Mononuclear cell (primary cell): ENCODE measurements around the gene DIRAS3. TPM values are rescaled to one million over a fixed set of nuclear protein-coding genes. Genes with fewer than 3 reads are reported as not detected.
"Not testable (repeated sequence)": the region's sequence is repeated elsewhere in the genome, so short reads cannot be mapped to it uniquely, and the experiment has no call there.

Experiments used
- H3K27me3 ChIP-seq: 2 replicates; pipeline ENCODE4 v1.6.0; 2011; ENCODE audit warnings: low read length, control low read depth; ENCODE audit not compliant: insufficient read depth
- H3K4me1 ChIP-seq: 2 replicates; pipeline ENCODE4 v1.5.1; 2011; ENCODE audit warnings: mild to moderate bottlenecking, low read length, control low read depth; ENCODE audit not compliant: insufficient read depth
- H3K4me3 ChIP-seq: 2 replicates; pipeline ENCODE4 v1.5.1; 2011; ENCODE audit warnings: mild to moderate bottlenecking, low read length, moderate library complexity
- H3K9me3 ChIP-seq: 2 replicates; pipeline ENCODE4 v1.5.1; 2011; ENCODE audit warnings: low read depth, mild to moderate bottlenecking, control low read depth, low read length
- total RNA-seq: library from RNA; depleted of rRNA; stranded (reverse); fragments of >200 nt; gene quantifications from one replicate; pipeline ENCODE4 v1.2.3, GENCODE V29; 2012

DIRAS3 gene
- total RNA-seq, 1 donor: not detected

DNA sequence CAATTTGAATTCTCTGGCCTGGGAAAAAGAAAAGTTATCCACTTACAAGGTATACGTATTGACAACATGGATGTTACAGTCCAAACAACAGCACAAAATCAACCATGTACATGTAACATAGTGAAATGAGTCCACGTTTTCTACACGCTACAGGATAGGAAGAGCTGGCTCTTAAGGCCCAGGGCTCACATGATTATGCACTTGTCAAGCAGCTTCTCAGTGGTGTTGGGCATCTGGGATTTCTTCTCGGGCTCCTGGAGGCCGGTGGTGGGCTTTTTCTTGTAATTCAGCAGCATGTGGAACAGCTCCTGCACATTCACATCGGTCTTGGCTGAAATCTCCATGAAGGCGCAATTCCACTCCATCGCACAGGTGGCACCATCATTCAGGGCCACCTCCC lies 4.0 kb downstream of the DIRAS3 start:
- Histone ChIP-seq H3K9me3 (no peaks in the 10 kb centered on the region), H3K4me1 (no peaks in the 10 kb centered on the region)

DNA sequence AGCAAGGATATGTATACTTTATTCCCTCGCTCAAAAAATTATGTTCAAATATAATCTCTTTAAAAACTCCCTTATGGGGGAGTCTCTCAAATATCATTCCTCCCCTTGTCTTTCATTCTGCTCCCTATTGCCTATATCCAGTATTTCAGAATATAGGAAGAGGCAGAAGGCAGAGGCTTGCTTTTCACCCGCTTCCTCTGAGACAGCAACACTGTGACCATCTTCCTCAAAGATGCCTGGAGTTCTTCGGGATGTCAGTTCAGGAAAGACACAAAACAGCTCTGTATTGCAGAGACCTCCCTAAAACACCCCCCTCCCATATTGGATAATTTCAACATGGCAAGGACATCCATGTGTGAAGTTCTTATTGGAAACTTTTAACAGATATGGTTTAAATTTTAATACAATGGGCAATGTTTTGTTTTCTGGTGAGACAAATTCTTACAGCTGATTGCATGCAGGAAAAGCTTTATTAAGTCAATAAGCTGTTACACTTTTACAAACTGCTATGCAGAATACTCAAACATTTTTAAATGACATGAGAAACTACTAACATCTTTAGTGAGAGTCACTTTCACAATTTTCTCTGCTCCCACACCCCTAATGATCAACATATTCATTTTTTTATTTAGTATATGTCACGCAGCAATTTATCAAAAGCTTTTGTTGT lies 4.8 kb downstream of the DIRAS3 start:
- no peak overlapping the region for H3K4me3 ChIP-seq
- H3K9me3 ChIP-seq: no peaks in the 10 kb centered on the region
- no peaks in the 10 kb centered on the region for H3K4me1 ChIP-seq
- H3K27me3 ChIP-seq: peaks cover 11% of the 10 kb centered on the region

More for the DNA sequence above, 4.0 kb downstream of the DIRAS3 start:
- Histone ChIP-seq H3K4me3 (no peak overlapping the region), H3K27me3 (peaks cover 19% of the 10 kb centered on the region)

DNA sequence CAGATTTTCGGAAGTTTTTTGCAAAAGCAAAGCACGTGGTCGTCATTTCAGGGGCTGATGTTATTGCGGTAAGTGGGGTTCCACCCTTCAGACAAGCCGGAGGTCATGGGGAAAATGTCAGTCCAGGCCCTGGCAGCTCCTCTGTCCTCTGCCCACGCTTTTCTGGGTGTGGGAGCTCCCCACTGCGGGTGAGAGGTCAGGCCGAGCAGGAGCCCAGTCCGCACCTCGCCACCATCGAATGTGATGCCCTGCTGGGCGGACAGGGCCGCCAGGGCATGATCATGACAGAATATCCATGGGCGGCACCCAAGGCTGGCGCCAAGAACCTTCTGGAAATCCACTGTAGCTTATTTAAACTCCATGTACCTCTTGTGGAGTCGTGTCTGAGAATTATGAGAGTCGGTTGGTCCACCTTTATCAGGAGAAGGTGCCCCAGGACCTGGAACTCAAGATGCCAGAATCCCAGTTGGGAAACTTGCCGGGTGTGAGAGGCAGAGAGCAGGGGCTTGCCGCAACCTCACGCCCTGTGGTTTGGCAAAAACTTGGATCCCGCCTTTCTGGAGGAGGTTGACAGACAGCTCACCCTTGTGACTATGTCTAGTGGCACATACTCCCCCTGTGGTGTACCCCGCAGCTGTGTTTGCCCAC lies 6.9 kb downstream of the DIRAS3 start:
- H3K4me1 ChIP-seq: no peaks in the 10 kb centered on the region
- H3K4me3 ChIP-seq: no peak overlapping the region
- no peaks in the 10 kb centered on the region for H3K9me3 ChIP-seq
- H3K27me3 ChIP-seq: peaks cover 2% of the 10 kb centered on the region

DNA sequence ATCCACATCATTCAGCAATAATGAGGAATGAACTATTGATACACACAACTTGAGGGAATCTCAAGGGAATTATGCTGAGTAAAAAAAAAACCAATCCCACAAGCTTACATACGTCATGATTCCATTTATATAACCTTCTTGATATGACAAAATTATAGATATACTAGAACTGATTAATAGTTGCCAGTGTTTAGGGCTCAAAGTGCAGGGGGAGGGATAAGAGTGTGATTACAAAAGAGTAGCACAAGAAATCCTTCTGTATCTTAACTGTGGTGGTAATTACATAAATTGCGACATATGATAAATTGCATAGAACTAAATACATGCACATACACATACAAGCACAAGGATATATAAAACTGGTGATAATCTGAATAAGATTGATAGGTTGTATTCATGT lies 13.5 kb downstream of the DIRAS3 start:
- H3K4me3 ChIP-seq: no peak overlapping the region
- no peaks in the 10 kb centered on the region for H3K9me3 ChIP-seq
- no peaks in the 10 kb centered on the region for H3K27me3 ChIP-seq
- H3K4me1 ChIP-seq: no peaks in the 10 kb centered on the region

DNA sequence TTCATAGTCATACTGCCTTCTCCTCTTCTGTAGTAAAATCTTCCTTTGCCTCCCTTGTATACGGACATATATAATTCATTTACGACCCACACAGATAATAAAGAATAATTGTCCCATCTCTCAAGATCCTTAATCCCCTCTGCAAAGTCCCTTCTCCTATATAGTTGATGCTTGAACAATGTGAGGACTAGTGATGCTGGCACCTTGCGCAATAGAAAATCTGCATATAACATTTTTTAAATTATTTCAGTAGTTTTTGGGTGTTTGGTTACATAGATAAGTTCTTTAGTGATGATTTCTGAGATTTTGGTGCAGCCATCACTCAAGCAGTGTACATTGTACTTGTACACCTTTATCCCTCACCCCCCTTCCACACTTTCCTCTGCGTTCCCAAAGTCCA lies 21.0 kb downstream of the DIRAS3 start:
- Histone ChIP-seq H3K4me3 (no peak overlapping the region), H3K4me1 (no peaks in the 10 kb centered on the region), H3K9me3 (no peaks in the 10 kb centered on the region), H3K27me3 (no peaks in the 10 kb centered on the region)

DNA sequence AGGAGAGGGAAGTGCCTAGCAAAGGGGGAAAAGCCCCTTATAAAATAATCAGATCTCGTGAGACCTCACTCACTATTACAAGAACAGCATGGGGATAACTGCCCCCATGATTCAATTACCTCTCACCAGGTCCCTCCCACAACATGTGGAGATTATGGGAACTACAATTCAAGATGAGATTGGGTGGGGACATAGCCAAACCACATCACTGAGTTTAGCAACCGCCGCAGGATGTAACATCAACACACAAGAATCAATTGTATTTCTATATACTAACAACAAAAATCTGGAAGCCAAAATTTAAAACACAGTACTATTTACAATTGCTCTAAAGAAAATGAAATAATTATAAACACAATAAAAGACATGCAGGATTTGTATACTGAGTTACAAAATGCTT lies 21.9 kb downstream of the DIRAS3 start:
- Histone ChIP-seq H3K4me1 (no peaks in the 10 kb centered on the region), H3K4me3 (no peak overlapping the region), H3K27me3 (no peaks in the 10 kb centered on the region), H3K9me3 (no peaks in the 10 kb centered on the region)

DNA sequence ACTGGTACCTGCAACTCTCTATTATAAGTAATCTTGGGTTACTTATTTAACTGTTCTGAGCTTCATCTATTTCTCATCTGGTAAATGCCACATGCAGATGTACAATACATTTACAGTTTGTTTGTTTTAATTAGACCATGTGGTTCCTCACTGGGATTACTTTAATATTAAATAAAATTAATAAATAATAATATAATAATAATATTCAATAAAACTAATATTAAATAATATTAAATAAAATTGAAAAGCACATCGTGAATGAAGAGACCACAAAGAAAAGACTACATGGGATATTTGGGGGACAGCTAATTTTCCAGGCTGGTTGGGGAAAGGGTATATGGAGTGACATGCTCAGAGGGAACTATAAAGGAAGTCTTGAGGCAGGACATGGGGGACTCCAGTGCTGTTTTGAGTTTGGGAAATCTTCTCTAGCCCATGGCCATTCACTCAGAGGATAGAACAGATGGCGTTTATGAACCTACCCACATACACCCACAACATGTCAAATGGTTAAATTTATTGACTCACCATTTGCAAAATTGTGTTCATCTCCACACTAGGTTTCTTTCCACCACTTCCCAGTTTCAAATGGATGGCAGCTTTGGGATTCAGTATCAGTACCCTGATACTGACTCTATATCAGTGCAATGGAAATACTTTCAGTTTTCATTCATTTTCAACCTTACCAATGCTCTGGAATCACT lies 25.6 kb downstream of the DIRAS3 start:
- H3K27me3 ChIP-seq: no peaks in the 10 kb centered on the region
- no peak overlapping the region for H3K4me3 ChIP-seq
- no peaks in the 10 kb centered on the region for H3K4me1 ChIP-seq
- no peaks in the 10 kb centered on the region for H3K9me3 ChIP-seq

DNA sequence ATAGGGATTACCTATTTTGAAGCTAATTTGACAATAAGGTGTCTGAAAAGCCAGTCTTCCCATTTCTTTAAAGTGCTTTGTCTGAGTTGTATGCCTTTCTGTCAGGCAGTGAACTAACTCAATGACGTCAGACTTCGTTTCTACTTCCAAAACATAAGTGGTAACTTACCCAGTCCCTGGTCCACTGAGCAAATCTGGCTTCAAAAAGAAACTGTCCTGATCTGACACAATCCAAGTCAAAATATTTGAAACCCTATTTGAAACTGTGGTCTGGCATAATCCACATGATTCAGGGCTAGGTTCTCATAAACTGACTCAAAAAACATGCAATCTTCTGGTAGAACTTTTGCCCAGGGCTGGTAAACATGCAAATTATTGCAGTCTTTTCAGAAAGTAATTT lies 34.0 kb downstream of the DIRAS3 start:
- H3K4me3 ChIP-seq: no peak overlapping the region
- H3K4me1 ChIP-seq: no peaks in the 10 kb centered on the region
- H3K9me3 ChIP-seq: no peaks in the 10 kb centered on the region
- no peaks in the 10 kb centered on the region for H3K27me3 ChIP-seq

DNA sequence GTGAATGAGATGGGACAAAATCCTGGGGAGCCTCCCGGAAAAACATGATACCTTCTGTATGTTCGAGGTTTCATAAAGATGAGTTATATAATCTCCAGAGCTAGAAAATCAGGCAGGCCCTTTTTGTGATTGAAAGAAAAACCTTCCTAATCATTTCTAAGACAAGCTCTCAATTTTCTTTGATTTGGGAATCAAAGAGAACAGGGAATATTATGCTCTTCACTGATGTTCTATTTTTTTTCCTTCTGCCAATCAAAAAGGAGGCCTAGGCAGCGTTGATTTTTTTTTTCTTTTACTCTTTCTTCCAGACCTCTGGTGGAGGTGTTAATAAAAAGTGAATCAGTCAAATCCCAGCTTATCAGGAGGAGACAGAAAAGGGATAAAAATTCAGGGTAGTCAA lies 34.5 kb downstream of the DIRAS3 start:
- no peaks in the 10 kb centered on the region for H3K4me1 ChIP-seq
- no peaks in the 10 kb centered on the region for H3K9me3 ChIP-seq

DNA sequence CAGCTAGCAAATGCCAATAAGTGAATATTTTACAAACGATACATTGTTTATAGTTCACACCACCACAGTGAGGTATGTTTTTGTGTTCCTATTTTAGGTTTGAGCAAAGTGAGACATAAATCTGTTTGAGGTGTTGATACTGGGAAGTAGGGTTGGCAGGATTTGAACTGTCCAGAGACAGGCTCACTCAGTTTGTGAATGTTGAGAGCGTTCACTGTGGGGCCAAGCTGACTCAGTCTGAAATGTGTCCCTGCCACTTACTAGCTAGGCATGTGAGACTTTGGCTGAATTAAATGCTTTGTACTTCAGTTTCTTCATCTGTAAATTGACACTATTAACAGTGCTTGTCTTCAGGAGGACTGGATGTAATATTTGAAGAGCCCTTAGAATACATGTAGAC lies 35.1 kb downstream of the DIRAS3 start:
- Histone ChIP-seq H3K9me3 (no peaks in the 10 kb centered on the region), H3K27me3 (no peaks in the 10 kb centered on the region), H3K4me3 (no peak overlapping the region), H3K4me1 (no peaks in the 10 kb centered on the region)

More for the DNA sequence above, 34.5 kb downstream of the DIRAS3 start:
- Histone ChIP-seq H3K27me3 (no peaks in the 10 kb centered on the region), H3K4me3 (no peak overlapping the region)

DNA sequence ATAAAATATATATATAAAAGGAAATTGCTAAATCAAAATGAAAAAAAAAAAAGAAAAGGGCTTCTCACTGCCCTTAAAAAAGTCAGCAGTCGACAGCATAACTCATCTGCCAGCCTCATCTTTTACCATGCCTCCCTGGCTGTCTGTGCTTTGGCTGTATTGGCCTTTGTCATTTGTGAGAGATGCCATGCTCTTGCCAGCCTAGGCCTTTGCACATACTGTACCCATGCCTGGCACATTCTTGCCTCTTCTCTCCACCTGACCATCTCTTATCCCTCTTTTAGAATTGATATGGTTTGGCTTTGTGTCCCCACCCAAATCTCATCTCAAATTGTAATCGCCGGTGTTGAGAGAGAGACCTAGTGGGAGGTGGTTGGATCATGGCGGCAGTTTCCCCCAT lies 37.1 kb downstream of the DIRAS3 start:
- H3K27me3 ChIP-seq: no peaks in the 10 kb centered on the region
- H3K9me3 ChIP-seq: no peaks in the 10 kb centered on the region
- no peaks in the 10 kb centered on the region for H3K4me1 ChIP-seq
- H3K4me3 ChIP-seq: no peak overlapping the region

DNA sequence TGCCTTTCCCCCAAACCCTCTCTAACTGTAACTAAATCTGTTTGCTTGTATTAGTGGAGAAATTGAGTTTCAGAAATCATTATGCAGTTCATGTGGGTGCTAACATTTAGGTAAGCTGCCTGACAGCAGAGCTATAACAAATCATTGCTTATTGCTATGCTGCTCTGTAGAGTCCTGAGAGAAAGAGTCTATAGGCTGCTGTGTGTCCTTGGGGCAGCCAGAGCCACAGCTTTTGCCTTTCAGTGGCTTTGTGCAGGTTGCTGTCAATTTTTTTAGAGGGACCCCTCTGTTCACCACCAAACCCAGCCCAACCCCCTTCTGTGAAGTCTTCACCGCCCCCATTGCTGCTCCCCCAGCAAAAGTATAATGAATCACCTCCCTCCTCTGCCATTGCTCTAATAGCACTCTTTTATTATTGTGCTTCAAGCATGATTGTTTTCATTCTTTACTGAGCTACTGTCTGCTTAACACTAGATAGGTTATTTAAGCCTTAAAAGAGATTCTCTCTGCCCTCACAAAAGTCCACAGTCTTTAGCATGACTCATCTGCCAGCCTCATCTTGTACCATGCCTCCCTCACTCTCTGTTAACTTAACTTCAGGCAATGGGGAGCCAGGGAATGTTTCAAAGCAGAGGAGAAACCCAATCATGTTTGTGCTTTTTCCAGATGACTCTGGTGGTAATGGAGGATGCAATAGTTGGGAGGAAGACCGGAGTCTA lies 38.6 kb downstream of the DIRAS3 start:
- Histone ChIP-seq H3K27me3 (no peaks in the 10 kb centered on the region), H3K4me3 (no peak overlapping the region), H3K4me1 (no peaks in the 10 kb centered on the region), H3K9me3 (no peaks in the 10 kb centered on the region)

DNA sequence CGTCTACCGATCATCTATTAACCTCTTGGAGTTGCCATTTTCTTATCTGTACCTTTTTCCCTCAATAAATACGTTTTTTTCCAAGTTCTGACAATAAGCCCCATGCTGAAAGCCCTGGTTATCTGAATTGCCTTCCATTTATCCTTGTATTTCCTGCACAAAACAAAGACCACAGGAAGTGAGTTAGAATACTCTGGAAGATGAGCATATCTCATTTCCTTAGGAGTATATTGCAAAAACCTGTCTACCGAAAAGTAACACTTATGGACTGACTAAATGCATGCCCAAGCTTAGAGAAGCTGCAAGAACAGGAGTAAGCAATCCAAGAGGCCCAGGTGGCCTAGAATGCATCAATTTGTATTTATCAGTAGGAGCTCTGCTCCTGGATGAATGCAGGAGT lies 39.9 kb downstream of the DIRAS3 start:
- H3K4me1 ChIP-seq: no peaks in the 10 kb centered on the region
- H3K9me3 ChIP-seq: no peaks in the 10 kb centered on the region
- no peak overlapping the region for H3K4me3 ChIP-seq
- H3K27me3 ChIP-seq: no peaks in the 10 kb centered on the region

DNA sequence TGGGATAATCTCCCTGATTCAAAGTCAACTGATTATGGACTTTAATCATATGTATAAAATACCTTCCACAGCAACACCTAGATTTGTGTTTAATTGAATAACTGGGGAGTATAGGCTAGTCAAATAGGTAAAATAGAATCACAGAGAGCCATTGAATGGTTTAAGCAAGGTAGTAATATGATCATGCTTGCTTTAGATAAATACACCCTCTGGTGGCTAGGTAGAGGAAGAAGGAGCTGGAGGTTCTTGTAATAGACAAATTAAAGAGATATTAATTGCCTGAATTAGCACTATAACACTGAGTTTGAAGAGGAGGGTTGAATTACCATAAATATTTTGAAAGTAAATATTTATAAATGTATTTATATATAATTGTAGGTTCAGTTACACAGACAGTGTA lies 40.3 kb downstream of the DIRAS3 start:
- Histone ChIP-seq H3K27me3 (no peaks in the 10 kb centered on the region), H3K4me3 (no peak overlapping the region), H3K4me1 (no peaks in the 10 kb centered on the region), H3K9me3 (no peaks in the 10 kb centered on the region)

DNA sequence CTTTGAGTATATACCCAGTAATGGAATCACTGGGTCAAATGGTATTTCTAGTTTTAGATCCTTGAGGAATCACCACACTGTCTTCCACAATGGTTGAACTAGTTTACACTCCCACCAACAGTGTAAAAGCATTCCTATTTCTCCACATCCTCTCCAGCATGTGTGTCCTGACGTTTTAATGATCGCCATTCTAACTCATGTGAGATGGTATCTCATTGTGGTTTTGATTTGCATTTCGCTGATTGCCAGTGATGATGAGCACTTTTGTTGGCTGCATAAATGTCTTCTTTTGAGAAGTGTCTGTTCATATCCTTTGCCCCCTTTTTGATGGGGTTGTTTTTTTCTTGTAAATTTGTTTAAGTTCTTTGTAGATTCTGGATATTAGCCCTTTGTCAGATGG lies 46.8 kb downstream of the DIRAS3 start:
- not testable (repeated sequence) for H3K4me1 ChIP-seq, H3K9me3 ChIP-seq, H3K27me3 ChIP-seq, H3K4me3 ChIP-seq
